NCI-H2227 (cell line): ENCODE results near the gene KLF13.
A peak's percentile ranks its signal among the peaks of the same experiment; 100 is the strongest.

Experiments
- DNase-seq: peaks from one replicate; lab custom pipeline; 2025; ENCODE audit not compliant: unreplicated experiment; lab: John Stamatoyannopoulos, UW

KLF13 gene

DNA sequence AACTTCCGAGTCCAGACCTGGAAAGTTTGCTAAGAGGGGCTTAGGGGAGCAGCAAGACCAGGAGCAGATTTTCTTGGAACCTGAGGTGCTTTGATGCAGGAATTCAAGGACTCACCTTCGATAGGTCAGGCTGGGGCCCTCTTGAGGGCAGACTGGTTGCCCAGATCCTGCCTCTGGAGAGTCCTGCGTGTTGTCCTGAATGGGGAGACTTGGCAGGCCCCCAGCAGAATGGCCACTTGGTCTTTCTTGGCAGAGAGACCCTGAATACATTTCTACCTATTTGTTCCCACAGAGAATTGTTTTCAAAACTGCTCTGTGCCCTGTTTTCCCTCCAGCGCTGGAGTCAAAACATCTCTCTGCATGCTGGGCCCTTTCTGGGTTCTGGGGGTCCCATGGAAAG is 4.2 kb downstream of the KLF13 start:
- DNase-seq: no peak

DNA sequence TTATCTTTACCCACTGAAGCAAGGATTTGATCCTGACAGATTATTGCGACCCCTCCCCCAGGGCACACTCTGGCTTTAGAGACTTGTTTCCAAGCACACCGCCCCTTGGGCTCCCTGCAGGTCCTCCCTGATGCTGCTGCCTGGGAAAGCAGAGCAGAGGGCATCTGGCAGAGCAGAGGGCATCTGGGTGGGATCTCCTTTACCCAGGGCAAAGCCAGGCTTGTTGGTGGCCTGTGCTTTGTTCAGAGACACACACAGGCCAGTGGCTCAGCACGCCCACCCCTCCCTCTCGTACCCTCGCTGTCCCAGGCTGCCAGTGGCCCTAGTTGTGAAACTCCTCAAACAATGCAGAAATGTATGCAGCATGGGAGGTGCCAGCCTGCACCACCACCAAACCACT is 4.8 kb downstream of the KLF13 start:
- DNase-seq: no peak

DNA sequence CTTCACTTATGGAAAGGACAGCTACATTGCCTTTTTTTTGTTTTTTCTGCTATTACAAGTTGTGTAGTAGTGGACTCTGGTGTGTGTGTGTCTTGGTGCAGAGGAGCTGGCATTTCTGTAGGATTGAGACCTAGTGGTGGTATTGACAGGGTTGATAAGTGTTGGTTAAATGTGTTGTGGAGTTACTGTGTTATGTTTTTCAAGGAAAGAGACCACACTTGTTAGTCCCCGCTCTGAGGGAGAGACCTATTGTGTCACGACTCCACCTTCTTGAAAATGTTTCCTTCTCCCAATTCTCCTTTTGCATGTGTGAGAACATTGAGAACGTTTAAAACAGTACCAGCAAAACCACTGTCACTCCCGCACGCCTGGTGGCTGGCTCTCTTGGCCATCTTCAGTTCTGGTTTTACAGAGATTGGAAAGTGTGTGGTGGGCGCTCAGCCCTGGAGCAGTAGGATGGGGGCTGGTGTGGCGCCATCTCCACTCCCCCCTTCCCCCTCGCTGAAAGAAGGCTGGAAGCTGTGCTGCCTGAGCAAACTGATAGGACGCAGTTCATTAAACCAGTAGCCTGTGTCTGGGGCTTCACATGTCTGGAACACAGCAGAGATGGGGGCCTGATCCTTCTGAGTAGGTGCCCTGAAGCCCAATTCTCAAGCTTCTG is 5.5 kb downstream of the KLF13 start:
- DNase-seq: no peak

DNA sequence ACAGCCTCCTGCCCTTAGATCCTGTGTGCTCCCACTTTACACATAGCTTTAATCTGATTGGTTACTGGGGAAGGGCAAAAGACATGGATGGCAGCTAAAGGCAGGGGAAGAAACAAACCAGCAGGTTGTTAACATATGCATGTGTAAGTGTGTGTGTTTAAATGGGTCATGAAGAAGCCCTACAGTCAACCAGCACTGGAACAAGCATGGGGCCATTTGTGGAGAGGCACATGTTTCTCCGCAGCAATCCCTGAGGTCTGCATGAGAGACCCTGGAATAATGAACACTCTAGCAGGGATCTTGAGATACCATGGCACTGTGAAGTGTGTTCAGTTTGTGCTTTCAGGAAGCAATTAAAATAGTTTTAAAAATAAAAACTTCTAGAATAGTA is 6.0 kb downstream of the KLF13 start:
- DNase-seq: no peak

DNA sequence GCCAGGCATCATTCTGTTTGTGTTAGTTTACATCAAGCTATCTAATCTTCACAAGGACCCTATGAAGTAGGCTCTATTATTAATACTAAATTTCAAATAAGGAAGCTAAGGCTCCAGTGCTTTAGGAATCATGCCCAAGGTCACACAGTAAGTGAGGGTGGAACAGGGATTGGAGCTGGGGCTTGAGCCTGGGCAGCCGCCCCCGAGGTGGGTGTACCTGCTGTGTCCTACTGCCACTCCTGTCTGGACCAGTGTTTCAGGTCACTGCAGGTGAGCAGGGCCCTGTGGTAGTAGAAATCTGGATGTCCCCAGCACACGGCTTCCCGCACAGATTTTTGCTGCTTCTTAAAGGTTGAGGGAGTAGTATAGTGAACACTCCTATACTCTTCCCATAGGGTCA is 6.5 kb downstream of the KLF13 start:
- no peak for DNase-seq

DNA sequence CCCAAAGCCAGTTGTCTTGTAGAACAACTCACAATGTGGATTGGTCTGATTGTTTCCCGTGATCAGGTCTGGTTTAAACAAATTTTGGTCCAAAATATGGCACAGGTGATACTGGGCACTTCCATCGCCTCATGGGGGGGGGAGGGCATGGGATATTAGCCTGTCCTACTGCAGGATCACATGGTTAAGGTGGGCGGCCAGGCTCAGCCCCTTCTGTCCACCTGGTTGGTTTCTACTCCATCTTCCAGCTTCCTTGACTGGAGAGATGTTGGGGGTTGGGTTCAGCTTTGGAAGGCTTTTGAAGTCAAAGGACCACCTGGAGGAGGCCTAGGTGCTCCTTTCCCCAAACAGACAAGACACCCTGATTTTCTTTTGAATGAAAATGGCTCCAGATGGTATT is 7.2 kb downstream of the KLF13 start:
- no peak for DNase-seq

DNA sequence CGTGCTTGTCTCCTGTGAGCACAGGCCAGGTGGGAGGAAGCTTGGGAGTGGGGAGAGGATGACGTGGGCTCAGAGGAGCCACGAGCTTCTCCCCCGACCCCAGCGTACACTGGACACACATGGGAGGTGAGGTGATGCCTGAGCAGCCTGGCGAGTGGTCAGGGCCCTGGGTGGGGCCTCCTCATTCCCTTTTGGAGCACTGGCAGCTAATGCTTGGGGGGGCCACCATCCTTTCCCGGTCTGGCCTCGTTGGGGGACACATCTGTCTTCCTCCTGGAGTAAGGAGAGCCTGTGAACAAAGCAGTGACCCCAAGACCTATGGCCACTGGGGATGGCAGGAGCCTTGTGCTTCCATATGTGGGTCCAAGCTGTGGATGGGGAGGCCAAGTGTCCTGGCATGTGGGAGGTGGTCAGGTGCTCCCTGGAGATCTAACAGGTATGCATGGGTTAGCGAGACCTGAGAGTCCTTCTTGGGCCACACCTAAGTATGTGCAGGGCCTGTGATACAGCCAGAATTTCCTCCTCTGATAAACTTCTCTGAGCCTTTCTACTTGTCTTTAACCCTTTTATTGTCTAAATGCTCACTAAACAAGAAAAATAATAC is 9.5 kb downstream of the KLF13 start:
- no peak for DNase-seq

DNA sequence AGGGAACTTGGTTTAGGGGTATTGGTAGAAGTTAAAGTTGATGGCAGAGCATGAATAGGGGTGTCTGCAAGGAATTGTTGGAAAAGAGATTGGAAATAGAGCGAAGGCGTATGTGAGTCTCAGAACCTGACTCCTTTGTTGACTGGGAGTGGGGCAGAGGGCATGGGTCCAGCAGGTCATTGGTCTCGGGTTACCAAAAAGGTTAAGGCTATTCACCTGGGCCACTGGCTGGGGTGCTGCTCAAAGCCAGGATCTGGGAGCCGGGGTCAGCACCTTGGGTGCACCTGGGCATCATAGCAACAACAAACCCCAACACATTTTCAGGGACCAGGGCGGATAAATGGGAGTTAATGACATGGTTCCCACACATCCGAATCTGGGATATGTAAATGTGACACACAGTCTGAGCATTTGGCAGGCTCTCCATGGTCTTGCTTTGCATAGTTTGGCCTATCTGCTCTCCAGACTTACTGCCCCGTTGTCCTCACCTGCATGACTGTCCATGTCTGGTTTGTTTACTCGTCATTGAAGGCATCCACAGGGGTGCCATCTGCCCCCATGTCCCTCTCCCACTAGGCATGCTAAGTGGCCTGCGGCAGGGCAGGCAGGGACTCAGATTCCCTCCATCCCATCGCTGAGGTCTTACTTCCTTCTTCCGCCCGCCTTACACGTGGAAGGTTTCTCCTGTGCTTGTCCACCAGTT is 10.1 kb downstream of the KLF13 start:
- DNase-seq: no peak

DNA sequence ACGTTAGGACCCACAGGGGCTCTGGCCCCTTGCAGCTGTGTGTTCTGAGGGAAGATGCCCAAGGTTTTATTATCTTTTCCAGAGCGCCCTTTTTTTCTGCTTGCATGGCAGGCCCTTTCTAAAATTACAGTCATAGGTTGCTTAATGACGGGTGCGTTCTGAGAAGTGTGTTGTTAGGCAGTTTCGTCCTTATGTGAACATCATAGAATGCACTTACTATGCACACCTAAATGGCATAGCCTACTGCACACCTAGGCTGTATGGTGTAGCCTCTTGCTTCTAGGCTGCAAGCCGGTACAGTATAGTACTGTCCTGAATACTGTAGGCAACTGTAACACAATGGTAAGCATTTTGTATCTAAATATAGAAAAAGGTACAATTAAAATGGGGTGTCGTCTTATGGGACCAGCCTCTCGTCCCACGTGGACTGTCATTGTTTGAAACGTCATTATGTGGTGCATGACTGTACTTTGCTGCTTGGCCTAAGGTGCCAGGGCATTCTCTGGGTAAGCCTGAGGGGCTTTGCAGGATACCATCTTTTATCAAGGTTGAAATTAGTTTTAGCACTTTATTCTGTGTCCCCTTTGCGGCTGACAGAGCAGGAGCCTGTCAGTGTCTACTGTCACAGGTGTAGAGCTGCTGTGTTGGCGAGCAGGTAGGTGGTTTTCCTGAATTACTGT is 10.9 kb downstream of the KLF13 start:
- no peak for DNase-seq

DNA sequence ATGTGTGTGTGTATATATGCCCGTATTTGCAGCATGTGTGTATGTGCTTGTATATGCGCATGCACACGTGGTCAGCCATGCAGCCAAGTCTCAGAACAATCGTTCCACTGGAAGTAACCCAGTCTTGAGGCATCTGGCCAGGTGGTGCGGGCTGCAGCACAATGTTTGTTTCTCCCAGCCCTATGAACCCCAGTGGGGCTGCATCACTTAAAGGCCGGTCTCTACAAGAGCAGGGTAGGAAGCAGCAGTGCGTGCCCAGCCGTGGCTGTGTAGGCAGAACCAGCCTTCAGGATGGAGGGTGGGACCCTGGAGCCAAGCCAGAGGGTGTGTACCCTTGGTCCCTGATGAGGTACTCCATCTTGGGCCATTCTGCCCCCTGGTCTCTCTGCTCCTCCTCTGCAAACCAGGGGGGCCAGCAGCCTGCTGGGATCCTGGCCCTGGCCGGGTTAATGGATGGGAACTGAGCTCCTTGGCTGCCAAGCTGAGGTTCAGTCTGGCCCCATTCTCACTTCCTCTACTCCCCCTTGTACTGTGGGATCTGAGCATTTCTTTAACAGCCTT is 11.8 kb downstream of the KLF13 start:
- no peak for DNase-seq

DNA sequence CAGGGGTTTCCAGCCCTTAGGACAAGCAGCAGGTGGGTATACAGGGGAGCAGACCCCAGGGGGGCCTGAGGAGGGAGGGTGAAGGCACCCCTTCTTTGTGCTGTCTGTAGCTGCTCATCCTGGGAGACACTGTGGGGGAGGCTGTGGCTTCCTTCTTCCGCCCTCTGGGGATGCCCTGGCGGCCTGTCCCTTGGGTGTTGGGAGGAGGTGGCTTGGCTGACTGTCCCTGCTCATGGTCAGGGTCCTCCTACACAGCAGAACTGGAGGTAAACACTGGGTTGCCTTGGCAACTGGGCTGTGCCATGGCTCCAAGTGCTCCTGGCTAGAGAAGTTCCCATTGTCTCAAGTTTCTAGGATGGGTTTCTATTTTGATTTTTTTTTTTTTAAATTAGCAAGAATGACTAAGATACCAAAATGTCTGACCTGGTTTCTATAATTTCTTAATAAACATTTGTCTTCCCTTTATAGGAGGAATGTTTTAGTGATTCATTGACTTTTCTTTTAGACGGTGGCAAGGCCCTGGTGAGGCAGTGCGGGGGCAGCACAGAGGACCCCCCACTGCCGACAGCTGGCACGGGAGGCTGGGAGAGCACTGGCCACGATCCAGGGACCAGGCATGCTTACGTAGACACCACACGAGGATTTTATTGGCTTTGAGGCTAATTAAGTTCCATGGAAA is 12.4 kb downstream of the KLF13 start:
- peak; percentile 37 for DNase-seq

DNA sequence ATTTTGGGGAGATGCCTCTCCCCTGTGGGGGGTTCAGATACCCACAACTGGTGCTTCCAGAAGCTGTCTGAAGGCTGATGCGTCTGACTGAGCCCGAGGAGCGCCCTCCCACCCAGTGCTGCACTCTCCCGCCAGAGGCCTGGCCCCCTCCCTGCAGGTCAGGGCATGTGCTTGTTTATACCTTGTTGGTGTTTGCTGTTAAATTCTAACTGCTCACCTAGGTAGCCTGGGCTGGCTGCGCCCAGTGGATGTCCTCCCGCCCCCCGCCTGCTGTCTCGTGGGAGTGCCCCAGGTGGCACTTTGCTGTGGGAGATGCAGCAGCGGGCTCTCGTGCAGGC is 12.9 kb downstream of the KLF13 start:
- DNase-seq: no peak

DNA sequence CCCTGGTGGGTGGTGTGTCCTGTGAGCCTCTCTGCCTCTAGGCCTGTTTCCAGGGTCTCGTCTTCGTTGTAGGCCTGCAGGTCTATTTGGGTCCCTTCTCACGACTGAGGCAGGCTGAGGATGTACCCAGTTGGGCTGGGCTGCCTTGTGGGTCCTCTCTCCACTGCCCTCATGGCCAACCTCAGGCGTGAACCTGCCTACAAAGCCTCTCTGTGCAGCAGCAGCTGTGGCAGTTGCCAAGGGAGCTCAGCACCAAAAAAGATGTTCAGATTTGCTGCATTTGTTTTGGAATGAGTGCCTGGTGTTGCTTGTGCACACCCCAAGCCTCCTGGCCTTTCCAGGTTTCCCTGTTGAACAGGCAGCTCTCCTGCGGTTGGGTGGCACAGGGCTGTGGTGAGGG is 13.4 kb downstream of the KLF13 start:
- DNase-seq: no peak

DNA sequence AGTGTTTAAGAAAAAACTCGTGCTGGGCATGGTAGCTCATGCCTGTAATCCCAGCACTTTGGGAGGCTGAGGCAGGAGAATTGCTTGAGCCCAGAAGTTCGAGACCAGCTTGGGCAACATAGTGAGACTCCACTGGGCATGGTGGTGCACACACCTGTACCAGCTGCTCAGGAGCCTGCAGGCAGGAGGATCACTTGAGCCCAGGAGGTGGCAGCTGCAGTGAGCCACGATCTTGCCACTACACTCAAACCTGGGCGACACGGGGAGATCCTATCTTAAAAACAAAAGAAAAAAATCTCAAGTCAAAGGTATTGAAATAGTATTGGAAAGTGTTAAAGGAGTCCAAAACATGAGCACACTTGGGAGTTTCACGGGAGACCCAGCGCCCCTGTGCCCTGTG is 14.0 kb downstream of the KLF13 start:
- no peak for DNase-seq

DNA sequence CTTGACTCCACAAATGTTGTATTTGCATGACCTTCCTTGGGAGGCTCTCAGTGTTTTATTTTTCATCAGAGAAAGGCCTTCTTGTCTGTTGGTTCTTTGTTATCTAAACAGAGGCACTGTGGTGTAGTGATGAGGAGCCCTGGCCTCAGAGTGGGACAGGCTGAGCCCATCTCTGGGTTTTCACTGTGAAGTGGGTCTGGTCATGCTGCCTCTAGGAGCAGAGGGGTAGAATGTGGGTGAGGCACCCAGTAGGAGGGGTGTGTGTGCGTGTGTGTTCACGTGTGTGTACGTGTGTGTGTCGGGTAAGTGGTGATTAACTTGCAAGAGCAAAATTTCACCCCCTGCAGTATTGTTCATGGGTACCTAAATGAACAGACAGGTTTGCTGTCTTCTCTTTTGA is 14.4 kb downstream of the KLF13 start:
- no peak for DNase-seq

DNA sequence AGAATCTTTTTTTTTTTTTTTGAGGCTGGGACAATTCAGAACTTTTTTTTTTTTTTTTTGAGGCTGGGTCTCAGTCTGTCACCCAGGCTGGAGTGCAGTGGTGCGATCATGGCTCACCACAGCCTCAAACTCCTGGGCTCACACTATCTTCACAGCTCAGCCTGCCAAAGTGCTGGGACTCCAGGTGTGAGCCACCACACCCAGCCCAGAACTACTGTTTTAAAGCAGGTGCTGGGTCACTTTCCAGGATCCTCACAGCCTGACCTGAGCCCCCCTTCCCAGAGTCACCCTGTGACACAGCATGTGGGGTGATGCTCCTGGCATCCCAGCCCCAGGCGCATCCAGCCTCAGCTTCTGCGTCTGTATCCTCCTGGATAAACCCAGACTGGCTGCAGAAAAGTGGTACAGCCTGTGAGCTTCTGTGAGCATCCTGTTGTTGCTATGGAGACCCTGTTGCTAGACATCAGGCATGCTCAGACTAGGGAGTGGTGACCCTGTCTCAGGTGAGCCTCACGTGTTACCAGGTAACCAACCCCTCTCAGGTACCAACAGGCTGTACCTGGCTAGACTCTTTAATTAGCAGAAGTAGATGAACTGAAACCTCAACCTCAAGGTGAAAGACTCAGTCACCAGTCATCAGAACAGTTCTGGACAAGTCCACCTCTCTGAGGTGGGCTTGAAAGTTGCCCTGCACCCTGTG is 15.0 kb downstream of the KLF13 start:
- DNase-seq: no peak

DNA sequence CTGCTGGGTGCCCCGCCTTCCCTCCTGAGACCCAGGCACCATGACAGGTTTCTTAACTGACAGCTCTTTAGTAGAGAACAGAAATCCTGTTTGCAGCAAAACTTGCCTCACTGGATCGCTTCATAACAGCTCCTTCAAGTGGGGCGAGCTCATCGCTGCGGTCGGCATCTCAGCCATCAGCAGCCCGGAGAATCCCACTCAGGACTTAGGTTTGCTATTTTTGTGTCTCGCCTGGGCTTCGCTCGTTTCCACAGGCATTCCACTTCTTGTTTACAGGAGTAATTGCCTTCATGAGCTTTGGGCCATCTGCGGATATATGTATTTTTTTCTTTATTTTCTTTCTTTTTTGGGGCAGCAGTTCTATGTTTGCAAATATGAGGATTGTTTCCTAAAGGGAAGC is 15.7 kb downstream of the KLF13 start:
- DNase-seq: no peak

DNA sequence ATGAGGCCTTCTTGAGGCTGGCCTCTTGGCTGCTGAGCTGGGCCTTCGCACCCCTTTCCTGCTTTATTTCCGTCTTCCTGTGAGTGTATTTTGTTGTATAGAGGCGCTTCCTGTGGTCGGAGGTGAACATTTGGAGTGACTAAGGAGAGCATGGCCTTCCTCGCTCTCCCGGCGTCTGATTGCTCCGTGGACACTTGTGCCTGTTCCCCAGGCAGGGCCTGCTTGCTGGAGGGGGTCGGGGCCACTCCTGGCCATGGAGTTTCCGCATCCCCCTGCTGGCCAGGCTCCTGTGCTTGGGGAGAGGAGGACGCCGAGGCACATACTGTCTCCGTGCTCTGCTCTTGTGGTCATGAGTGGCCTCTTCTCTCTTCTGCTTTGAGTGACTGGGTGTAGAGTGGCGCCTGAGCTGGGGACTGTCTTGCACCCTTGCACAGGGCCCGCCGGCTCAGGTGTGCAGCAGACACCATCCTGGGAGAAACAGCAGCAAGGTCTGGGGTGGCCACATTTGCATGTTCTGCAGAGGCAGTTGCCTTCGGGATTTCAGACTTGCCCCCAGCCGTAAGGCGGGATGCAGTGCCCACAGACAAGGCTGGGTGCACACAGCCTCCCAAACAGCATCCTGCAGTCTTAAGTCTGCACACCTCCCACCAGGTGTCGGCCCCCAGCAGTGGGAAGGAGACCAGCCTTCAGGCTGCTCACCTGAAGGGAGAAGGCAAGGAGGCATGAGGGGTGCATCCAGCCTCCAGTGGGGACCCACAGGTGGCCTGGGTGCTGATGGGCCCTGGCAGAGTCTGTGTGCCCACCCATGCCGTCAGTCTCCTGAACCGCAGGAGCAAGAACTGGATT is 16.4 kb downstream of the KLF13 start:
- DNase-seq: no peak

DNA sequence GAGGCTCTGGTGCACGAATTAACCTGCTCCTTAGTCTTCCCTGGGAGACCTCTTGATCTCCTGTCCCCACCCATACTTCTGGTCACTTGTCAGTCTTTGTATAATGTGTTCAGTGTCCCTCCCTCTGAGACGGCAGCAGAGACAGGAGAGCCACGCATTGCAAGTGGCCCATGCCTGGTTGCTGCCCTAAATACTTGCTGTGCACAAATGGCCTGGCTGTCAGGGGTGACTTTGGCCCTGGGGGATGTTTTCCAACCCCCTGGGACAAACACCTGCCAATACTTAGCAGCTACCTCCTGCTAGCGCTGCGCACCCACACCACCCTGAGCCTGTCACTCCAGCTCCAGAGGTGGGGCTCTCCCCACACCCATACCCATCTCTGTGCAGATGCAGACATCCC is 17.2 kb downstream of the KLF13 start:
- no peak for DNase-seq

DNA sequence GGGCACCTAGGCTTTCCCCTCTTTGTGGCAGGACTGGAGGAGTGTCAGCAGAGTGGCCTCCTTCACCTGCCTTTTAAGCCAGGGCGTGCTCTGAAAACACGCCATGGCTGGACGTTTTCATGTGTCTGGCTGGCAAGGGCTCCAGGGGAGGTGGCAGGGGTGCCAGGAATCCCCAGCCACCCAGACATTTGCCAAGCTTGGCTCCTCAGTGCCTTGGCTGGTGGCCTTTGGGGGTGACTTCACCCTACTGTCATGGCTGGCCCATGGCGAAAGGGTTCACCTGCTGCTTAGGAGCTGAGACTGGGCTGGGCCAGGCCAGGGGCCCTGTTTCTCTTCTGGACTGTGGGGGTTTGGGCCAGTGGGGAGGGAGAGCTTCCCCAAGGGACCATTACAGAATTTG is 17.6 kb downstream of the KLF13 start:
- no peak for DNase-seq
